OCI-LY3 (cell line): ENCODE results near the gene CLEC16A.

Experiments used
- CTCF ChIP-seq: fragments of 200-600, 300-600 bp; sonication (generic); IDR thresholded peaks from 2 replicates; pipeline ENCODE4 v1.5.1; 2014; ENCODE audit warnings: antibody characterized with exemption, low read length, low read depth
- EZH2phosphoT487 ChIP-seq: fragments of 200-600 bp; shearing (Covaris generic); IDR thresholded peaks from 2 replicates; pipeline ENCODE4 v1.6.1; 2018; ENCODE audit warnings: antibody characterized with exemption, mixed run types, low read depth

DNA sequence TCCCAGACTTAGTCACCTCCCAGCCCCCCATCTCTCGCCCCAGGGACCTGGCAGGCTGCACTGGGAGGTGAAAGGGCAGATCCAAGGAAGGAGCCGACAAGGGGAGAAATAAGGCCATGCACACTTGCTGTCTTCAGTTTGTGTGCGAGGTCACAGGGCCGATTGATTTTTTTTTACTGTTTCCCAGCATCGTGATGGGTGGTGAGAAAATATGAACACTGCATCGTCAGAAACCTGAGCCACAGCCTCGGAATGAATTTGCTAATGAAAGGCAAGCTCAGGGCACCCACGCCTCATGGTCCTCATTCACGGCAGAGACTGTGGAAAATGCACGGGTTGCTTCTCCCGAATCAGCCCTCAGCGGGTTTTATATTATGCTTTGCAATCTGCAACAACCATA lies 213.7 kb downstream of the CLEC16A start:
- TF ChIP-seq EZH2phosphoT487 (no peak), CTCF (no peak)
